Omental fat pad (tissue), 4 donors: ENCODE measurements around the gene TMEM163. TPM values are rescaled to one million over a fixed set of nuclear protein-coding genes. Genes with fewer than 3 reads are reported as not detected.

Experiments
- ATAC-seq: fragments of 150-250 bp; one replicate; pipeline ENCODE4 v1.9.1; 2016; ENCODE audit warnings: mild to moderate bottlenecking, moderate library complexity; ENCODE audit not compliant: low FRiP score
- DNase-seq: peaks from one replicate; pipeline ENCODE4 v3.0.0-alpha.2; 2019; ENCODE audit warnings: low spot score
- total RNA-seq, 4 donors: library from RNA; depleted of rRNA; stranded (reverse); fragments of >200 nt; gene quantifications; one replicate each; pipeline ENCODE4 v1.1.0, GENCODE V29; 2016
- TF ChIP-seq, protein P1 (sequence below), 3 donors: fragments of 450-650 bp; IDR thresholded peaks; one replicate each; pipeline ENCODE4 v1.5.1; 2016 to 2017; ENCODE audit warnings: antibody characterized with exemption in 3 of 3, mild to moderate bottlenecking in 3 of 3, moderate library complexity in 2 of 3

The TMEM163 gene
- total RNA-seq, 4 donors from 2014 or later, result 0.28 to 6.4 (median 1.2) TPM

GRCh38 chr2:134537121-134537520 is 181.7 kb downstream of the TMEM163 start:
- TF ChIP-seq, protein P1, sequence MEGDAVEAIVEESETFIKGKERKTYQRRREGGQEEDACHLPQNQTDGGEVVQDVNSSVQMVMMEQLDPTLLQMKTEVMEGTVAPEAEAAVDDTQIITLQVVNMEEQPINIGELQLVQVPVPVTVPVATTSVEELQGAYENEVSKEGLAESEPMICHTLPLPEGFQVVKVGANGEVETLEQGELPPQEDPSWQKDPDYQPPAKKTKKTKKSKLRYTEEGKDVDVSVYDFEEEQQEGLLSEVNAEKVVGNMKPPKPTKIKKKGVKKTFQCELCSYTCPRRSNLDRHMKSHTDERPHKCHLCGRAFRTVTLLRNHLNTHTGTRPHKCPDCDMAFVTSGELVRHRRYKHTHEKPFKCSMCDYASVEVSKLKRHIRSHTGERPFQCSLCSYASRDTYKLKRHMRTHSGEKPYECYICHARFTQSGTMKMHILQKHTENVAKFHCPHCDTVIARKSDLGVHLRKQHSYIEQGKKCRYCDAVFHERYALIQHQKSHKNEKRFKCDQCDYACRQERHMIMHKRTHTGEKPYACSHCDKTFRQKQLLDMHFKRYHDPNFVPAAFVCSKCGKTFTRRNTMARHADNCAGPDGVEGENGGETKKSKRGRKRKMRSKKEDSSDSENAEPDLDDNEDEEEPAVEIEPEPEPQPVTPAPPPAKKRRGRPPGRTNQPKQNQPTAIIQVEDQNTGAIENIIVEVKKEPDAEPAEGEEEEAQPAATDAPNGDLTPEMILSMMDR (IDR thresholded peaks at IDR 0.05), result no peak
- no peak for ATAC-seq
- no peak for DNase-seq

- TF ChIP-seq, protein P1 (IDR thresholded peaks at IDR 0.05), result no peak
- ATAC-seq, result no peak
These were observed 182.5 kb downstream of the TMEM163 start for GRCh38 chr2:134536296-134536695.

GRCh38 chr2:134532537-134532936 is 186.3 kb downstream of the TMEM163 start:
- no peak for DNase-seq
- no peak for ATAC-seq
- TF ChIP-seq, protein P1 (IDR thresholded peaks at IDR 0.05), result no peak

More at GRCh38 chr2:134536296-134536695, 182.5 kb downstream of the TMEM163 start:
- DNase-seq, result no peak

- DNase-seq (no peak), ATAC-seq (no peak)
- TF ChIP-seq, protein P1 (IDR thresholded peaks at IDR 0.05), result no peak
These were observed 191.4 kb downstream of the TMEM163 start for GRCh38 chr2:134527381-134527780.

- TF ChIP-seq, protein P1 (IDR thresholded peaks at IDR 0.05), result no peak
- no peak for DNase-seq
- ATAC-seq, result no peak
These were observed 196.0 kb downstream of the TMEM163 start for GRCh38 chr2:134522496-134523455.

GRCh38 chr2:134518101-134518500 is 200.7 kb downstream of the TMEM163 start:
- ATAC-seq (no peak), DNase-seq (no peak)
- TF ChIP-seq, protein P1 (IDR thresholded peaks at IDR 0.05), result no peak

DNA sequence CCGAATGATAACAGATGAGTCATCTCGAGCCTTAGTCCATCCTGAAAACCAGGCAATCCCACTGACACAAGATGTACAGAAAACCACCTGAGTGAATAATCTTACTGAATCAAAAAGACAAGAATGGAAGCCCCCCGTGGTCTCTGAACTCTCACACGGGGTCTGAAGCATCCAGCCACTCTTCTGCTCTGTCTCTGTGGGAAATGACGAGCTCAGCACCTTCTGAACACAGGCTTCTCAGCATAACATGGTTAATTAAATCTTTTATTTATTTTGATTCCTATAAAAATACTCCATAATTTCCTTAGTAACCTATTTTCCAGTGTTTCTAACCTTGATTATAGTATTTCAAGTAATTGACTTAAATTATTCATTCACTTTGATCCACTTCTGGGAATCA is 203.7 kb downstream of the TMEM163 start:
- DNase-seq, result no peak
- TF ChIP-seq, protein P1 (IDR thresholded peaks at IDR 0.05), result no peak
- ATAC-seq, result no peak
